Psoas muscle (tissue), 8 donors: ENCODE results near the gene PEX1. TPM values are rescaled to one million over a fixed set of nuclear protein-coding genes. Genes with fewer than 3 reads are reported as not detected.
A peak's percentile ranks its signal among the peaks of the same experiment; 100 is the strongest.
"Not testable (repeated sequence)": the region's sequence is repeated elsewhere in the genome, so short reads cannot be mapped to it uniquely, and the experiment has no call there.

Experiments
- ATAC-seq, 4 donors: fragments of 200-7000 bp; cut with Tn5 transposase; one replicate each; pipeline ENCODE4 v1.9.1; 2020; ENCODE audit warnings: moderate library complexity in 3 of 4, mild to moderate bottlenecking in 2 of 4
- DNase-seq, 2 donors: peaks; one replicate each; pipeline ENCODE4 v3.0.0-alpha.2; 2020
- H3K27ac ChIP-seq: fragments of 200-600 bp; one replicate; pipeline ENCODE4 v1.8.0; 2022
- H3K27me3 ChIP-seq, 3 donors: fragments of 200-600 bp in 1 of 3; one replicate each; pipeline versions ENCODE4 v1.6.1 to v1.8.0; 2013 to 2022; ENCODE audit warnings: low read length in 2 of 3, mild to moderate bottlenecking in 2 of 3, moderate library complexity in 1 of 3; ENCODE audit not compliant: insufficient read depth in 3 of 3
- H3K36me3 ChIP-seq, 2 donors: fragments of 200-600 bp in 1 of 2; one replicate each; pipeline versions ENCODE4 v1.6.1 to v1.8.0; 2013 to 2022; ENCODE audit warnings: low read depth in 1 of 2, mild to moderate bottlenecking in 1 of 2, moderate library complexity in 1 of 2; ENCODE audit not compliant: insufficient read depth in 1 of 2
- H3K4me1 ChIP-seq: fragments of 200-600 bp; one replicate; pipeline ENCODE4 v1.8.0; 2022
- H3K4me3 ChIP-seq: fragments of 200-600 bp; one replicate; pipeline ENCODE4 v1.8.0; 2022; ENCODE audit warnings: mild to moderate bottlenecking
- H3K9me3 ChIP-seq: fragments of 200-600 bp; one replicate; pipeline ENCODE4 v1.8.0; 2022
- CTCF ChIP-seq: fragments of 200-600 bp; IDR thresholded peaks from one replicate; pipeline ENCODE4 v1.8.0; 2022; ENCODE audit warnings: antibody characterized with exemption
- WGBS, 3 donors: extraction: QIAGEN DNeasy Blood & Tissue Kit; methylation state at CpG; one replicate each; pipeline versions ENCODE4 v1.1.6 to v1.1.7; 2013; 5-methylcytosine and 5-hydroxymethylcytosine counted together
- intact Hi-C, 2 donors: fragments of 100-400 bp; cut with DNase I; formaldehyde crosslinking; loops; one replicate each; pipeline versions ENCODE4 v1.11.0 to v1.14.2; 2022
- polyA plus RNA-seq, 3 donors: library from polyadenylated mRNA; stranded (reverse); fragments of 200-250 nt; gene quantifications; one replicate each; pipeline ENCODE4 v1.2.3, GENCODE V29; 2013
- total RNA-seq, 4 donors: library from RNA; stranded (reverse); fragmentation: NEBNext Ultra II Directional in 2 of 4; extraction: Animal tissue kit (Norgen Biotek cat#: 25700) in 2 of 4; gene quantifications; one replicate each; pipeline versions ENCODE4 v1.2.1 to v1.2.4, GENCODE V29; 2021 to 2023
- donor health status: healthy with polysubstance abuse.
- donor health status: DM: no; HTN: no; CAD: no; lungs with moderate emphysema.
- donor health status: Bipolar disorder and iron deficiency.
- donor health status: healthy.
- donor health status: DM: yes; HTN: yes; CAD: no.
- donor health status: DM: no; HTN: no; CAD: no.
- donor health status: DM: no; HTN: no; CAD: no.
- donor health status: DM: yes; HTN: yes; CAD: no.

Gene PEX1
- total and polyA plus RNA-seq, 7 donors, result 3.9 to 14.2 (median 11.1) TPM

- H3K9me3 ChIP-seq, result no peaks in the 10 kb centered on the region
- peak; percentile 96 for TF ChIP-seq CTCF
- DNase-seq (peak; percentile 93 to 95), ATAC-seq (peak; percentile 99 to 100 (median 100))
- peak within 1 kb of the TSS; percentile 80 for H3K4me3 ChIP-seq
- peak within 1 kb of the TSS; percentile 91 for H3K27ac ChIP-seq
- intact Hi-C loops, result loop anchor here (2.0 to 5.0 kb wide), 6 partner anchors 23 to 617 kb away; partner anchors contain the start of genes ANKIB1 (in 2 of the 2), KRIT1 (in 2 of the 2), LRRD1 (in 1 of the 2) and MTERF1 (in 1 of the 2)
- H3K4me1 ChIP-seq, result peaks cover 18% of the 10 kb centered on the region
- peaks cover 6 to 40% of the 10 kb centered on the region in 2 donors for H3K36me3 ChIP-seq
- WGBS, 3 donors, result 0 to 1% (median 0%) methylated on average over 63 to 87 of the region's 87 CpGs
- no peaks in the 10 kb centered on the region for H3K27me3 ChIP-seq
Measured at GRCh38 chr7:92447345-92448204, 80.7 kb downstream of the PEX1 start, which contains the start of gene GATAD1. GATAD1 (plus strand) TSS chr7:92447482; CDS start chr7:92447730, 248 bp downstream.

- DNase-seq (no peak), ATAC-seq (peak in 1 of 4 donors; percentile 32)
- Histone ChIP-seq H3K27ac (peak overlapping the region; percentile 91), H3K36me3 (peaks cover 3 to 34% of the 10 kb centered on the region in 2 donors), H3K4me1 (peaks cover 18% of the 10 kb centered on the region), H3K9me3 (no peaks in the 10 kb centered on the region), H3K4me3 (peak overlapping the region; percentile 80), H3K27me3 (no peaks in the 10 kb centered on the region)
- no peak for TF ChIP-seq CTCF
- intact Hi-C loops, result loop anchor here (2.0 to 5.0 kb wide), 6 partner anchors 22 to 616 kb away; partner anchors contain the start of genes ANKIB1 (in 2 of the 2), KRIT1 (in 2 of the 2), LRRD1 (in 1 of the 2) and MTERF1 (in 1 of the 2)
- 52% methylated on average over 21 of the region's 21 CpGs for WGBS, 3 donors
Measured at GRCh38 chr7:92446869-92447344, 81.4 kb downstream of the PEX1 start.

- 80 to 94% (median 91%) methylated on average over 2 of the region's 2 CpGs for WGBS, 3 donors
- H3K4me1 ChIP-seq, ATAC-seq, DNase-seq, H3K9me3 ChIP-seq, H3K36me3 ChIP-seq, H3K27ac ChIP-seq, intact Hi-C loops, H3K4me3 ChIP-seq, H3K27me3 ChIP-seq: not testable (repeated sequence)
Measured at GRCh38 chr7:92442720-92443119, 85.6 kb downstream of the PEX1 start.

- intact Hi-C loops, result no loop called here
- no peaks in the 10 kb centered on the region for H3K9me3 ChIP-seq
- no peak for TF ChIP-seq CTCF
- no peaks in the 10 kb centered on the region for H3K27me3 ChIP-seq
- no peak overlapping the region for H3K27ac ChIP-seq
- no peaks in the 10 kb centered on the region for H3K4me1 ChIP-seq
- ATAC-seq (no peak), DNase-seq (no peak)
- WGBS, 3 donors, result 37 to 41% (median 40%) methylated on average over 6 of the region's 6 CpGs
- no peaks in the 10 kb centered on the region for H3K36me3 ChIP-seq
- no peak overlapping the region for H3K4me3 ChIP-seq
Measured at GRCh38 chr7:92437956-92438491, 90.3 kb downstream of the PEX1 start.

Other genes starting within 250 kb of the PEX1 start
- 10 to 100 TPM in 2 of 4 donors, 1 to 10 TPM in 2; 7.4 to 12.2 (median 9.0) TPM for gene GATAD1, start 81.0 kb downstream of the PEX1 start, total RNA-seq
- 10 to 100 TPM in 2 of 3 donors, 1 to 10 TPM in 1; 8.9 to 12.5 (median 10.7) TPM for gene GATAD1, start 81.0 kb downstream of the PEX1 start, polyA plus RNA-seq
- gene ERVW-1, start 50.6 kb downstream of the PEX1 start, total RNA-seq, result not detected
- under 1 TPM in 1 of 3 donors, not detected in 2; 0.03 TPM for gene ERVW-1, start 50.6 kb downstream of the PEX1 start, polyA plus RNA-seq
- 10 to 100 TPM in 2 of 4 donors, 1 to 10 TPM in 2; 7.7 to 15.8 (median 10.3) TPM for gene RBM48, start 275 bp upstream of the PEX1 start, total RNA-seq
- 10 to 100 TPM in 2 of 3 donors, 1 to 10 TPM in 1; 9.2 to 28.0 (median 12.7) TPM for gene RBM48, start 275 bp upstream of the PEX1 start, polyA plus RNA-seq
- gene FAM133B, start 61.9 kb upstream of the PEX1 start, total RNA-seq, result 10 to 100 TPM in 2 of 4 donors, 1 to 10 TPM in 2; 9.1 to 16.3 (median 11.1) TPM
- 10 to 100 TPM; 16.3 to 23.1 (median 17.4) TPM for gene FAM133B, start 61.9 kb upstream of the PEX1 start, polyA plus RNA-seq